ENCODE measurements around the gene NELFB.
"Not testable (repeated sequence)": the region's sequence is repeated elsewhere in the genome, so short reads cannot be mapped to it uniquely, and the experiment has no call there.

NELFB gene

DNA sequence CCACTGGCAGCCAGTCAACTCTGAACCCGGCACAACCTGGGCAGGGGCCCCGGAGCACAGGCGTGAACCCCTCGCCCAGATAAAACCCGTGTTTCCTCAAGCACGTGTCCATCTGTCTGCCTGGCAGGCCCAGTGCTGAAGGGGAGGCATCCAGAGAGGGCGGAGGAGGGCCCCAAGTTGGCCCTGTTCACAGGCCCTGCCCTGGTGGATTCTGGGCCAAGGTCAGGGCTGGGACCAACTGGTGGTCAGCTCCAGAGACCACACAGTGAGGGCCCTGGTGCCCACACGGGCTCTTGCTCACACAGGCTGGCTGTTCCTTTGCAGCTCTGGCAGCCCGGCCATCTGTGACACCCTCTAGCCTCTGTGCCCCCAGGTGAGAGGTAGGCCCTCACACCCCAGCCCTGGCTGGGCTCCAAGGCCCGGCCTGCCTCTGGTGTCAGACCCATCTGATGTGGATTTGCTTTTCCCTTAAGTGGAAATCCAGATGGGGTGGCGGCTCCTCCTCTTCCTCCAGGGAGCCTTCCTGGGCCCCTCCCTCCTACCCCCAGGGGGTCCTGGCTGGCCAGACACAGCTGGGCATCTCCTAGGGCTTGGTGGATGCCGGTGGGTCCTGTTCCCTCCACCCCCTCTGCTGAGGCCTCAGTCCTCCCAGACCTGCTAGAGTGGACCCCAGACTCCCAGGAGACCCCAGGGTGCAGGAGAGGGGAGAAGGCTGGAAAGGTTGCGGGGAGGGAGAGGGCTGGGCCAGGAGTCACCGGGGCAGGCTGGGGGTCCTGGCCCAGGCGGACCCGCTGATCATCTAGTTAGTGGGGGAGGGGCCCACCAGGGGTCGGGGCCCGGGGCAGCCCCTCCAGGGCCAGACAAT, 4.6 kb upstream of the NELFB start:
- DNase-seq: no peak

DNA sequence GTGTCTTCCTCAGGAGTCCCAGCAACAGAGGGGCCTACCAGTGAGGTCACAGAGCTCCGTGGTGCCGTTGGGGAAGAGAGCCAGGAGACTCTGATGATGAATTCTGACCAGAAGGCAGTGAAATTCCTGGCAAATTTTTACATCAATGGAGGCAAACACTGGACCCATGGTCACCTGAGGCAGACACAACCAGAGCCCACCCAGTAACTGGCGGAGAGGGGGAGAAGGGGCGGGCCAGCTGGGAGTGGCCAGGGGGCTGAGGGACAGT, 4.0 kb upstream of the NELFB start, which contains the start of gene STPG3:
Gene STPG3 (plus strand): TSS at position 93 of the 268 bp plus-strand sequence. CDS start 1 bp downstream, at position 94.
- DNase-seq: no peak

DNA sequence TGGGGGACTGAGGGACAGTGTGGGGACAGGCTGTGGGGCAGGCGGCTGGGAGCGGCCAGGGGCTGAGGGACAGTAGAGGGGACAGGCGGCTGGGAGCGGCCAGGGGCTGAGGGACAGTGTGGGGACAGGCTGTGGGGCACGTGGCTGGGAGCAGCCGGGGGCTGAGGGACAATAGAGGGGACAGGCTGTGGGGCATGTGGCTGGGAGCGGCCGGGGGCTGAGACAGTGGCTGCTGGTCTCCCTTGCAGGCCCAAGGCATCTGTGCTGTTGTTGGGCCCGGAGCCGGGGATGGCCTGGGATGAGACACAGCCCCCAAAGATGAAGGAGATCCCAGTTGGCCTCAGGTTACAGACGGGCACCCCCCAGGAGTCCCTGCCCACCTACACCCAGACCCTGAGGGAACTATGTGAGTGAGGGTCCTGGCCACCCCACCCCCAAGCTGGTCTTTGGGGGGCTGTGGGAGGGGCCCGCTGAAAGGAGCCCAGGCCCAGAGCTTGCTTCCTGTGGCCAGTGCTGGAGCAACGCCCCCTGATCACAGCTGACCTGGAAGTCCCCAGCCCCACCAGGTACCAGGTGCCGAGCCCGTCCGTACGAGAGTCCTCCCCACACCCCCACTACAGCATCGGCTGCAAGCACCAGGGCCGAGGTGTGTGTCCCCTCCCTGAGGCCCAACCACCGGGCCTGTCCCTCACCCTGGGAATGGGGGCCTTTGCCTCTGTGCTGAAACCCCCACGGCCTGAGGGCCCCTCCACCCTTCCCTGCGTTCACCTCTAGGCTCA, 3.4 kb upstream of the NELFB start:
- DNase-seq: no peak

DNA sequence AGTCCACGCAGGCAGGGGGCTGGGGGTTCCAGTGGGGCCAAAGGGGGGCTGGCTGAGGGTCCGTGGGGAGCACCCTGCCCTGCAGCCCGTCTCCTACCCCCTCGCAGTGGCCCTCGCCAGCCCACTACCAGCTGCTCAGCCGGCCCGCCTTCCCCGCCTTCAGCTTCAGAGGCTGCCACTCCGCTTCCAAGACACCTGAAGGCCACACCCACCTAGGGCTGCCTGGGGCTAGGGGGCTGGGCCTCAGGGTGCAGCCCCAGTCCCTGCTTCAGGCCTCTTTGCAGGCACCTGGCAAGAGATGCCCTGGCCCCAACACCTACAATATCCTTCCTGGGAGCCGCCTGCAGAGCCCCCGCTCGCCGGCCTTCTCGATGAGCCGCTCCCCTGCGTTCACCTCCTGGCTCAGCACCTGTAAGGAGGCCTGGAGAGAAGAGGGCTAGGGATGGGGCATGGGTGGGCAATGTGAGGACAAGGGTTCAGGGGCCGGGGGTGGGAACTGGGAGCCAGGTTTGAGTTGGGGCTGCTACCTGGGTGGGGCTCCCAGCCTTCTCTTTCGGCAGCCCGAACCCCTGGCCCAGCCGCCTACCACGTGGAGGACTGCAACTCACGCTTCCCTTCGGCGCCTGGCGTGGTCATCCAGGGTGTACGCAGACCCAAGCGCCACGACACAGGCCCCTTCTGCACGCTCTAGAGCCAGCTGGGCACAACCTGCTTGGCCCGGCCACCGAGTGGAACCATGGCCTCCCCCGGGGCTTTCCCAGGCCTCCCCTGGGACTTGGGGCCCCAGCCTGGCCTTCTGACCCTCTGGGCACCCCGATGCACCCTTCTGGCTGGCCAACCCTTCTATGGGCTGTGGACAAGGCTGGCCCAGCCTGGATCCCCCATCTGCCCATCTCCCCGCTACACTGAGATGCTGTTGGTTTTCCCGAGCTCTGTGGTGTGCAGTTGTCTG, 2.3 kb upstream of the NELFB start:
- DNase-seq: no peak

DNA sequence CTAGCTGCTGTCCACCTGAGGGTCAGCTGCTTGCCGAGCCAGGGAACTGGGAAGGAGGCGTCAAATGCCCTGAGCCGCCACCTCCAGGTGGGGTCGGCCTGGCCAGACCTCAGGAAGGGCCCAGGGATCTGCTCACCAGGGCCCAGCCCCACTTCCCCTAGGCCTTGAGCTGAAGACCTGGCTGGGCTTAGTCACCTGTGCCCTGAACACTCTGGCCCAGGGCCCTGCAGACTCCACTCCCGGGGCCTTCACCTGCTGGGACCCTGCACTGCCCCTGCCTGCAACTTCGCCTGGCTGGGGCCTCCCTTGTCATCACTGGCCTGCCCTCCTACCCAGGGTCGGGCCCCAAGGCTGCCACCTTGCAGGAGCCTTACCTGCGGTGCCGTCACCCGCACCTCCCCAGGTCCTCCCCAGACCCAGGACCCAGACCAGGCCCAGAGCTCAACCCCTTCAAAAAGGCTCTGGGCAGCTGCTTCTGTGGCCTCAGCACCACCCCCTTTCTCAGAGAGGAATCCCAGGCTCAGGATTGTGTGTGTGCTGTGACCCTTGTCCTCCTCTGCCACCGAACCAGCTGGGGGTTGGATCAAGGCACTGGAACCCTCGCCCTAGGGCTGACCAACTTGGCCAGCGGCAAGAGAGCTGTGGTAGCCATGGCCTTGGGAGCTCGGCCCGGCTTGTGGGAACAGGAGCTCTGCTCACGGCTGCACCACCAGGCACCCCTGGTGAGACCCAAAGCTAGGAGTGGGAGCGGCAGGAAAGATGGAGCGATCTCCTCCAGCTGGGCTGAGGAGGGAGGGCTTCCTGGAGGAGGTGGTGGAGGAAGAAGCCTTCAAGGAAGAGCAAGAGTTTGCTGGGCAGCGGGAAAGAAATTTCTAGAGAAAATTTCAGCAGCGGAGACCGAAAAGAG, 1.2 kb upstream of the NELFB start:
- DNase-seq: no peak

DNA sequence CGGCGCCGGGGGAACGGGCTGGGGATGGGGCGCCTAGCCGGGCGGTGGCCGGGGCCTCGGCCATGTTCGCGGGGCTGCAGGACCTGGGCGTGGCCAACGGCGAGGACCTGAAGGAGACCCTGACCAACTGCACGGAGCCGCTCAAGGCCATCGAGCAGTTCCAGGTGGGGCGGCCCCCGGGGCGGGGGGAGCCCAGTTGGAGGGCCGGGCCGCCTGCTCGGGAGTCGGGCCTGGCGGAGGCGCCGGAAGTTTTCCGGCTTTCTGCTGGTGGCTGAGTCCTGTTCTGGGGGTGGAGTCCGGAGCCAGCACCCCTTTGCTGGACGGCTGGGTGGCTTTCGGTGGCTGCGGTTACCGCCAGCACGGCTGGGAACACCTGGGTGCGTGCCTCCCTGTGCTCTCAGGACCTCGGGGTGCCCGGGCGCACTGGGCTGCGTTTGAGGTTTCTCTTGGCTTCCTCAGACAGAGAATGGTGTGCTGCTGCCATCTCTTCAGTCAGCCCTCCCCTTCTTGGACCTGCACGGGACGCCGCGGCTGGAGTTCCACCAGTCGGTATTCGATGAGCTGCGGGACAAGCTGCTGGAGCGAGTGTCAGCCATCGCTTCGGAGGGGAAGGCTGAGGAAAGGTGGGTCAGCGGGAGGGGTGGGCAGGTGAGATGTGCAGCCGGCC, 454 bp downstream of the NELFB start:
- DNase-seq: no peak

DNA sequence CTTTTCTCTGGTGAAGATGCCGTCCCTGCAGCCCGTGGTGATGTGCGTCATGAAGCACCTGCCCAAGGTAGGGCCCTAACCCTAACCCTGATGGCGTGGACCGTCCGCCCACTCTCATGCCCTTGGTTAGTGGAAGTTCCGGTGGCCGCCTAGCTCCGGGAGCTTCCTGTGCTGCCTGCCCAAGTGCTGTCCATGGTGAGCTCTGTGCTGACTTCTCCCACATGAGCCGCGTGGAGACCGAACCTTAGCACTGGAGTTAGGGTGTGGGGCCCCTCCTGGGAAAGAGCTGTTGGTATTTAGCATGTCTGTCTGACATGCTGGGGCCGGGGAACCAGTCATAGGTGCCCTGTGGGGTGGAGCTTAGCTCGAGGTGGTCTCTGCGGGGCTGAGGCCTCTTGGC, 1.2 kb downstream of the NELFB start:
- no peak for DNase-seq

DNA sequence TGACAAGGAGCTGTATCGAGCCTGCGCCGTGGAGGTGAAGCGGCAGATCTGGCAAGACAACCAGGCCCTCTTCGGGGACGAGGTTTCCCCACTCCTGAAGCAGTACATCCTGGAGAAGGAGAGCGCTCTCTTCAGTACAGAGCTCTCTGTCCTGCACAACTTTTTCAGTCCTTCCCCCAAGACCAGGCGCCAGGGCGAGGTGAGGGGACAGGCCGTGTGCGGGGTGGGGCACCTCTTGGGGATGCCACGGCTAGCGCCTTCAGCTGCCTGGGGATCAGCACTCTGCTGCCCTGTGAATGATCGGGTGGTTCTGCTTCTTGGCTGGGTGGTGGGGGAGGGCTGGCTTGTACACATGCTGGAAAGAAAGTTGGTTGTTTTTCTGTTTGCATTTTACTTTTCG, 1.7 kb downstream of the NELFB start:
- DNase-seq: no peak

DNA sequence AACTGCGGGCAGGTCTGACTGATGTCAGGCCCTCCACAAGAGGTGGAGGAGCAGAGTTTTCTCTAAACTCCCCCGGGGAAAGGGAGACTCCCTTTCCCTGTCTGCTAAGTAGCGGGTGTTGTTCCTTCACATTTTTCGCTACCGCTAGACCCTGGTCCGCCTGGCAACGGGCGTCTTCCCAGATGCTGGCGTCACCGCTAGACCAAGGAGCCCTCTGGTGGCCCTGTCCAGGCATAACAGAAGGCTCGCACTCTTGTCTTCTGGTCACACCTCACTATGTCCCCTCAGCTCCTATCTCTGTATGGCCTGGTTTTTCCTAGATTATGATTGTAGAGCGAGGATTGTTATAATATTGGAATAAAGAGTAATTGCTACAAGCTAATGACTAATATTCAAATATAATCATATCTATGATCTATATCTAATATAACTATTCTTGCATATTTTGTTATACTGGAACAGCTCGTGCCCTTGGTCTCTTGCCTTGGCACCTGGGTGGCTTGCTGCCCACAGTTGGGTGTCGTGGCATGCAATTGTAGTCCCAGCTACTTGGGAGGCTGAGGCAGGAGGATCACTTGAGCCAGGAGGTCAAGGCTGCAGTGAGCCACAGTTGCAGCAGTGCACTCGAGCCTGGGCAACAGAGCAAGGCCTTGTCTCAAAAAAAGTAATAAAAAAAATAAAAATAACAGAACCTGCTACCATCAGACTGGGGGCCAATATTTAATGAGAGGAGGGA, 7.2 kb downstream of the NELFB start:
- not testable (repeated sequence) for DNase-seq

DNA sequence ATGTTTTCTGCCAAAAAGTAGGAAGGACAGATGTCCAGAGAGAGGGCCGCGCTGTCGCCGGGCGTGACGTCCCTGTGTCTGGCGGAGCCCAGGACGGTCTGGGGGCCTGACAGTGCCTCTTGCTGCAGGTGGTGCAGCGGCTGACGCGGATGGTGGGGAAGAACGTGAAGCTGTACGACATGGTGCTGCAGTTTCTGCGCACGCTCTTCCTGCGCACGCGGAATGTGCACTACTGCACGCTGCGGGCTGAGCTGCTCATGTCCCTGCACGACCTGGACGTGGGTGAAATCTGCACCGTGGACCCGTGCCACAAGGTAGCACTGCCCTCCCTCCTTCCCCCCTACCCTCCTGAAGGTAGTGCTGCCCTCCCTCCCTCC, 7.8 kb downstream of the NELFB start:
- DNase-seq: no peak

DNA sequence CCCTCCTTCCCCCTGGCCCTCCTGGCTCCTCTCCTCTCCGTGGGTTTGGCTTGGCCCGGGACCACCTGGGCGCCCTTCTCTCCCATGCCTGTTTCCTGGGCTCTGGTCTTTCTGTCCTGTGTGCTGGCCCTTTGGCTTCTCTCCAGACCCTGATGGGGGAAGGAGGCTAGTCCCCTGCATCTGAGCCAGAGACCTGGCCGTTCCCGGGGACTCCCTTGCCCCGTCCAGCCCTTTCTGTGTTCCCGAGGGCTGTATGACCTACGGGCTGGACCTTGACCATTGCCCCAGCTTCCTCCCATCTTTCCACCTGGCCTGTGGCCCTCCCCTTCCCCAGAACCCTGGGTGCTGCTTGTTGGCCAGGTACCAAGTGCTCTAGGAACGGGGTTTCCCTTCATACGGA, 8.4 kb downstream of the NELFB start:
- no peak for DNase-seq

DNA sequence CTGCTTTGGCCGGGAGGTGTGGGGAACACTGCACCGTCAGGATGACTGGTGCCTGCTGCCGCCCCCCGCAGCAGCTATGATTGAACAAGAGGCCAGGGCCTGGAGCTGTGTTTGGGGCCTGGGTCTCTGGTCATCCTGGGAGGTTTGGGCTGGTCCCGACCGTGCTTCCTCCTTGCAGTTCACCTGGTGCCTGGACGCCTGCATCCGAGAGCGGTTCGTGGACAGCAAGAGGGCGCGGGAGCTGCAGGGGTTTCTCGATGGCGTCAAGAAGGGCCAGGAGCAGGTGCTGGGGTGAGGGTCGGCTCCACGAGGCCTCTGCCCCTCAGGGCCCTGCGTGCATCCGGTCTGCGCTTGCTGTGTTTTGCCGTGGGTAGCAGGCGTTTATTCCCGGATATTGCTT, 8.9 kb downstream of the NELFB start:
- DNase-seq: no peak

DNA sequence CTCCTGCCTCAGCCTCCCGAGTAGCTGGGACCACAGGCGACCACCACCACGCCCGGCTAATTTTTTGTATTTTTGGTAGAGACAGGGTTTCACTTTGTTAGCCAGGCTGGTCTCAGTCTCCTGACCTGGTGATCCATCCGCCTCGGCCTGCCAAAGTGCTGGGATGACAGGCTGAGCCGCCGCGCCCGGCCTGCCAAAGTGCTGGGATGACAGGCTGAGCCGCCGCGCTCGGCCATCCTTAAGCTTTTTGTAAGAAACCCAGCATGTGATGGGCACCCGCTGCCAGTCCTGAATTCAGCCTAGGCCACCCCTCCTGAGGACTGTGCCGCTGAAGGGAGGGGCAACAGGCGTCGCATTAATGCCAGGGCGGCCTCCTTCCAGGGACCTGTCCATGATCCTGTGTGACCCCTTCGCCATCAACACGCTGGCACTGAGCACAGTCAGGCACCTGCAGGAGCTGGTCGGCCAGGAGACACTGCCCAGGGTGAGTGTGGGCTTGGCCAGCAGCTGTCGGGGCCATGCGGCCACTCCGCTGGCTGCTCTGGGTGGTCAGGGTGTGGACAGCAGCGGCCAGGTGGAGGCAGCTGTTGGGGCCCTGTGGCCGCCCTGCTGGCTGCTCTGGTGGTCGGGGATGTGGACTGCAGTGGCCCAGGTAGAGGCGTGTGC, 10.5 kb downstream of the NELFB start:
- DNase-seq: no peak

DNA sequence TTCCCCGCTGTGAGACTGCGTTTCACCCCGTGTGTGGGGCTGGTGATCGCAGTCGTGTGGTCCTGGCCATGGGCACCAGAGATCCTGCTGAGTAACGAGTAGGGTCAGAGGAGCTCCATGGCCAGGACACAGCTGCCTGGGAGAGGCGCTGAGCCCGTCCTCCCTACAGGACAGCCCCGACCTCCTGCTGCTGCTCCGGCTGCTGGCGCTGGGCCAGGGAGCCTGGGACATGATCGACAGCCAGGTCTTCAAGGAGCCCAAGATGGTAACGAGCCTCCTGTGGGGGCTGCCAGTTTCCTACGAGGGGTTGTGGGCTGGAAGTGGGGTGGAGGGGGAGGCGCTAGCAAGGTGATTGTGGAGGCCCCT, 11.0 kb downstream of the NELFB start:
- DNase-seq: no peak

DNA sequence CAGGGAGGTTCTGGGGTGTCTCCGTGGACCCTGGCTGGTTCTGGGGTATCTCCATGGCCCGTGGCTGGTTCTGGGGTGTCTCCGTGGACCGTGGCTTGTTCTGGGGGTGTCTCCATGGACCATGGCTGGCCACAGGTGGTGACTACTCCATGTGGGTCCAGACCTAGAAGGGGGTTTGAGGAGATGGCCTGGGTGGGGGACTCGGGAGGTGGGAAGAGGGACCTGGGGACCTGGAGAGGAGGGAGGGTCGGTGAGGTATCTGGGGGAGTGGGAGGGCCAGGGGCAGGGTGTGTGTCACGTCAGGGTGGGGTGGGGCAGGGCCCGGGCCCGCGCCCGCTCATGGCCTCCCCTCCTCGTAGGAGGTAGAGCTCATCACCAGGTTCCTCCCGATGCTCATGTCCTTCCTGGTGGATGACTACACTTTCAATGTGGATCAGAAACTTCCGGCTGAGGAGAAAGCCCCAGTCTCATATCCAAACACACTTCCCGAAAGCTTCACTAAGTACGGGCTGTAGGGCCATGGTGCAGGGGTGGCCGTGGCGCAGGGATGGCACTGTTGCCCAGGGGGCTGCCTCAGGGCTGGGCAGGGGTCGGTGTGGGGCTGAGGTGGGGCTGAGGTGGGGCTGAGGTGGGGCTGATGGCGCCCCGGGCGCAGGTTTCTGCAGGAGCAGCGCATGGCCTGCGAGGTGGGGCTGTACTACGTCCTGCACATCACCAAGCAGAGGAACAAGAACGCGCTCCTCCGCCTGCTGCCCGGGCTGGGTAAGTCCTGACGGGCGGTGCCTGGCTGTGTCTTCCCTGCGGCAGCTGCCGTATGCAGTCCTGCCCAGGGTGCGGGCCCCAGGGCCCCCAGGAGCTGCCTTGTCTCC, 11.7 kb downstream of the NELFB start:
- DNase-seq: no peak

DNA sequence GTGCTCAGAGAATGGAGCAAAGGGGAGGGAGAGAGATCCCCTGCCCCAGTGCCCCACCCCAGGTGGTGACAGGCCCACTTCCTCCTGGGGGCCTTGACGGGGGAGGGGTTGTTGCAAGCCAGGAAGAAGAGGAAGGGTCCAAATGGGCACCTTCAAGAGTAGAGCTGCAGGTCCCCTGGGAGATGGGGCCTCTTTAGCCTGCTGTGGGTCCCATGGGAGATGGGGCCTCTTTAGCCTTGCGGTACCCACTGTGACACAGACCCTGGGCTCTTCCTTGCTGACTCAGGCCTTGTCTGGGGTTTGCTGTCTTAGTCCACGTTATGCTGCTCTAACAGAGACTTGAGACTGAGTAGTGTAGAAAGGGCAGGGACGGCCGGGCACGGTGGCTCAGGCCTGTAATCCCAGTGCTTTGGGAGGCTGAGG, 12.8 kb downstream of the NELFB start:
- no peak for DNase-seq

DNA sequence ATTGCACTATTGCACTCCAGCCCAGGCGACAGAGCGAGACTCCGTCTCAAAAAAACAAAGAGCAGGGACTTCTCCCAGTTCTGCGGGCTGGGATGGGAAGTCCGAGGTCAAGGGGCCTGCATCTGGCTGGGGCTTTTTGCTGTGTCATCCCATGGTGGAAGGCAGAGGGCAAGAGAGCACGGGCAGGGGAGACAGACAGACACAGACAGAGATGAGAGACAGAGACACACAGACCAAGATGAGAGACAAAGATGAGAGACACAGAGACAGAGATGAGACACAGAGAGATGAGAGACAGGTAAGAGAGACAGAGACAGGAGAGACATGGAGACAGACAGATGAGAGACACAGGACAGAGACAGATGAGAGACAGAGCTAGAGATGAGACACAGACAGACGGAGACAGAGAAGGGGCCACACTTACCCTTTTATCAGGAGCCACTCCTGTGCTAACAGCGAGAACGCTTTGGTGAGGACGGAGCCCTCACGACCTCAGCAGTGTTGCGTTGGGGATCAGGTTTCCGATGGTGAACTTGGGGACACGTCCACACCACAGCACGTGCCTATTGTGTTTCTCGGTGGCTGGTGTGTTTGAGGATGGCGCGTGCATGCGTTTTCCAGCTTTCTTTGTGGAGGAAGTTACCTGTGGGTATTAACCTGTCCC, 13.5 kb downstream of the NELFB start:
- DNase-seq: no peak

DNA sequence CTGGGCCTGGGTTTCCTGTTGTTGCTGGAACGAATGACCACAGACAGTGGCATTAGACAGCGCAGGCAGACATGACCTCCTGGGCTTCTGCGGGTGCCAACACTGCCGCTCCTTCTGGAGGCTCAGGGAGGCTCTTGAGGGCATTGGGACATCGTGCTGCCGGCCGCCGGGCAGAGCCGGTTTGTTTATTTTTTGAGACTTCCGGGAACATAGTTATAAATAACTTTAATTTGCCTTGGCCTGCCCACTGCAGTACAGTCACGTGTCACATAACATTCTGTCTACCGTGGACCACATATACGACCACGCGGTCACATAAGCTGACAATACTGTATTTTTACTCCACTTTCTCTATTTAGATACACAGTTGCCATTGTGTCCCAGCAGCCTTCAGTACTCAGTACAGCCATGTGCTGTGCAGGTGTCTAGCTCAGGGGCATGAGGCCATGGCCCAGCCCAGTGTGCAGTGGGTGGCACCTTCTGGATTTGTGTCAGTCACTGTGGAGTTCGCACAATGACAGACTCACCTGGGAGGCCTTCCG, 14.2 kb downstream of the NELFB start:
- DNase-seq: no peak
